Effector CD8-positive, alpha-beta T cell (primary cell): Measurements from ENCODE around the gene OPCML.

Experiments used
- DNase-seq: peaks from one replicate; lab custom pipeline; 2025; lab: John Stamatoyannopoulos, UW

Gene OPCML

DNA sequence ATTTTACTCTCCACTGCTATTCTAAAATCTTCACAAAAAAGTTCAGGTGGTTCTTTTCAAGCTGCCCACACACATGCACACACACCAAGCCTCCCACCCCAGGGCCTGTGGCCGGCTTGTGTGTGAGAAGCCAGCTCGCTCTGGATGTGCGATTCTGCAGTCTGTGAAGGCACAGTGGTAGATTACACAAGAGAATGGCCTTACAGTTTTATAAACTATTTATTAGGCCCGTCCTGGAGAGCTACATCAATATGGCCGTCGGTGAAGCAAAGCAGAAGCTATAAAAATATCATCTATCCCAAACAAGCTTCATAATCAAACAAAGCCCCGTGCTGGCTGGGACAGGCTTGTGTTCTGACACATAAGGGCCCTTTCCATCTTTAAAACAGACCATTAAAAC lies 240.5 kb downstream of the OPCML start:
- no peak for DNase-seq

- DNase-seq, result no peak
Observed at GRCh38 chr11:133285359-133285758, 246.9 kb downstream of the OPCML start.

DNA sequence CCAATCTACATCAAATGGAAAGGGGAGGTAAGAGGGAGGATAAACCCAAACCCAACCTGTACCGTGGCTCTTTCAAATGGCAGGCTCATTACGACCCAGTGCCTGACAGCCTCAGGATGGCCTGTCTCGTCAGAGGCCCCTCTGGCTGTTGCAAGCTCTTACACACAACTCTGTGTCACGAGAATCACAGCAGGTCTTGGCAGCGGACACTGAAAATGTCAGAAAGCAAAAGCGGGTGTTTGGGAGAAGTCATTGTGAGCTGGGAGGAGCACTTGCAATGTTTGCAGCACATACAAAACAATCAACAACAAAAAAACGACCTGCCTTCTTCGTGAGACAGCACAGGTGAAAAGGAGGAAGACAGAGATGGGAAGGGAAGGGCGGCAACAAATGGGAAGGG lies 248.1 kb downstream of the OPCML start:
- DNase-seq, result no peak

DNA sequence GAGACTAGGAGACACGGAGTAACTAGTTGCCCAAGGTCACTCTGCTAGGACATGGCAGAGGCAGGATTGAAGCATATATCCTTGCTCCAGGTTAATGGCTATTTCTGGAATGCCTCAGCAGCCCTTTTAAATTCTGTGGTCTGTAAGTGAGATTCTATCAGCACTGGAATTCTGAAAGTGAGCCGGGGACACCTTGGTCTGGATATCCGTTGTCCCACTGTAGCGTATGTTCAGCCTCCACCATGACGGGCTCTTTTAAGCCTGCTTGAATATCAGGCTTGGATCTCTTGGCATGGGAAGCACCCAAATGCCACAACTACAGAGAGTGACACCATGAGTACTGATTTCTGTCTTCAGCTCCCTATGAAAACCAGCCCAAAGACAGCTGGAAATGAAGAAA lies 254.4 kb downstream of the OPCML start:
- DNase-seq, result no peak

DNA sequence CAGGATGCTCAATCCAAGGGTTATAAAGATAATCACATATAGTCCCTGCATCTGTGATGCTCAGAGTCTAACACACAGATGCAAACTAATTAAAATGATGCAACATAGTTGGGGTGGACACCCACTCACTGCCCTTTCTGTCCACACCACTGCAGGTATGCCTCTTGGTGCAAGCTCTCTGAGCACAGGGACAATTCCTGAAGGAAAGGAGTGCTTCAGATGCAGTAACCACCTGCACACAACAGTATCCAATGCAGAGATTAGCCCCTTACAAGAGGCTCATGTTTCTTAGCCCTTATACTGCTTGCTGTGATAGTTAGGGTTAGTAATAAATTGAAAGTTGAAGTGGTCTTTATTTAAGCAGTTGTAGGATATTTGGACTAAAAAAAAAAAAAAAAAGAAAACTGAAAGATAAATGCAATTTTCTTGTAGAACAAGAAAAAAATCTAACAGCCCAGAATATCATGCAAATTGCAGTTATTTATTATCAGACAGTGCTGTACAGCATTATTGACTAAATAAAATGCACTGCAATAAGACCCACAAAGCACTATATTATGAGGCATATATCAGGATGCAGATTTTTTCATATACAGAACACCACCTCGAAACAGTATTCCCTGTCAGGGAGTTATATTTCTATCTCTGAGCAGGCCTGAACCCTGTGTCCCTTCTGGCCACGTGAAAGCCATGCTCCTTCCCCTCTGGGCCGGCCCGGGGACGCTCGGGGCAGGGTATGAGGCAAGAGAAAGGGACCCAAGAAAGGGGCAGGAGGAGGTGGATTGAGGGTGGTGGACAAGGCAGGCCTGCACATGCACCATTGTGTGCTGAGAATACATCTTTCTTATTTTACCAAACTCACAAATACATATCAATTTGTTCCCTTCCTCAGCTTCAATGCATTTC lies 260.2 kb downstream of the OPCML start:
- DNase-seq, result no peak

- no peak for DNase-seq
Observed at GRCh38 chr11:133271206-133271605, 261.1 kb downstream of the OPCML start.

DNA sequence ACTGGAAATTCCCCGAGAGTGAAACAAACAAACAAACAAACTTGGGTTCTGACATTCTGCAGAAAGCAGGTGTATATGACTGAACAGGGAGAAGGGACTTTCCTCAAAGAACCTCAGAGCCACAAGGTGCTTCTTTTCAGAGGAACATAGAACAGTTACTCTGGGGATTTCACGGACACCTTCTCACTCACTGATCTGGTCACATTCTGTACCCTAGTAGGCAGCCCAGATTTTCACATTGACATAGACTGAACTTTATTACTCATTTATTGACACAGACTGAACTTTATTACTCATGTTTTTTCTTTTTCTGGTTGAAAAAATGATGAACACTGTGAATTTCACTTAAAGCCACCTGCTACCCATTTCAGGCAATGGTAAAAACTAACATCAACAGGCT lies 263.0 kb downstream of the OPCML start:
- DNase-seq, result no peak

DNA sequence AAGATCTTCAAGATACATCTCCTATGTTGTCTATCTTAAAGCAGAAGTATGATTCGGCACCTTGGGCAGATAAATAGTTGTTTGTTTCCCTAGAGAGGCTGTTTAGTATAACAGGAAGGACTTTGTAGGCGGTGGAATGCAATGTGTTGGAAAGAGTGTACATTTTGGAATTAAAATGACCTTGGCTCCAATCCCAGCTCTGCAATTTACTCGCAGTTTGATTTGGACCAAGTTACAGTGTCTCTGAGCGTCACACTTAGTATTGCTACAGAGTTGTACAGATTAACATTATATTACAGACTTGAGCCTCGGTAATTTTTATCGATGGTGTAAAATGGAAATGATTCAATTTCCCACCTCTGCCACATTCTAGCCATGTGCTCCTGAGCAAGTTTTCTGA lies 265.3 kb downstream of the OPCML start:
- DNase-seq, result no peak

- DNase-seq, result no peak
Observed at GRCh38 chr11:133265530-133266035, 266.7 kb downstream of the OPCML start.

GRCh38 chr11:133263332-133263731 lies 269.0 kb downstream of the OPCML start:
- no peak for DNase-seq

- DNase-seq, result no peak
Observed at GRCh38 chr11:133258751-133259150, 273.6 kb downstream of the OPCML start.

- DNase-seq, result no peak
Observed at GRCh38 chr11:133254601-133255000, 277.7 kb downstream of the OPCML start.

GRCh38 chr11:133253570-133253969 lies 278.7 kb downstream of the OPCML start:
- no peak for DNase-seq

- no peak for DNase-seq
Observed at GRCh38 chr11:133251841-133252240, 280.5 kb downstream of the OPCML start.

DNA sequence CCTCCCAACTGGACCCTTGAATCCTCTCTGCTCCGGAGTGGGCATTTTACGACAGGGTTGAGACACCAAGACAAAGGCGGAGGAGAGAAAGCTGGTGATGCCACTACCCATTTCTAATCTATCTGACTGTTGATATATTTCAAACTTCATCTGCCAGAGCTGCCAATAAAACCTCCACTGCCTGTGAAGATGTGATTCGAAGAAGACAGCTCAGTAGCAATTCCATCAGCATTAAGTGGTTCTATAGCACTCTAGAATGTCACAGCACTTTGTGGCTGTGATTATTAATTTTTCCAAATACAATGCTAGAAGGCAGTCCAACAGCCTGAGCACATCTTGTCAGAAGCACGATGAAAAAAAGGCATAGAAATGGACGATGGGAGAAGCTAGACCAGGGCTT lies 282.8 kb downstream of the OPCML start:
- DNase-seq, result no peak

DNA sequence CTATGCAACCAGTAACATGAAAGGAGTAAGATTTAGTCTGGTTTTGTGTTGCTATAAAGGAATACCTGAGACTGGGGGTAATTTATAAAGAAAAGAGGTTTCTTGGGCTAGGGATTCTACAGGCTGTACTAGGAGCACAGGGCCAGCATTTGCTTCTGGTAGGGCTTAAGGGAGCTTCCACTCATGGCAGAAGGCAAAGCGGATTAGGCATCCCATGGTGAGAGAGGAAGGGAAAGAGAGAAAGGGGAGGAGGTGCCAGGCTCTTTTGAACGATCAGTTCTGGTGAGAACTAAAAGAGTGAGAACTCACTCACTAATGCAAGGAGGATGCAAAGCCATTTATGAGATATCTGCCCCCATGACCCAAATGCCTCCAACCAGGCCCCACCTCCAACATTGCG lies 283.2 kb downstream of the OPCML start:
- DNase-seq, result no peak

DNA sequence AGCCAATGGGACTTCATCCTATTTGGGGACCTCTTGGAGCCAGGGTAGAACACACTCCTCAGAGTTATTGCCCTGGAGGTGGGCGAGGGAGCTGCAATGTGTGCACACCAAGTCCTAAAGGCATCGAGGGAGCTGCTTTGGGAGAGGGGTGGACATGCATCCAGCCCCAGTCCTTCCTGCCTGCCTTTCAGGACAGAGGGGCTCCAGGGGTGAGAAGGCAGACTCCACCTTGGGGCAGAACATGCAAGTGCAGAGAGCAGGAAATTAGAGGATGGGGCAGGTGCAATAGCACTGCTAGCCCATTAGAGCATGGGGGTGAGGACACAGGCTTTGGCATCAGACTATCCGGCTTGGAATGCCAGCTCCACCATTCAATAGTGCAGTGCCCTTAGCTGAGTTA lies 288.5 kb downstream of the OPCML start:
- DNase-seq, result no peak

GRCh38 chr11:133240908-133241655 lies 291.2 kb downstream of the OPCML start:
- no peak for DNase-seq

GRCh38 chr11:133239575-133239974 lies 292.7 kb downstream of the OPCML start:
- no peak for DNase-seq

DNA sequence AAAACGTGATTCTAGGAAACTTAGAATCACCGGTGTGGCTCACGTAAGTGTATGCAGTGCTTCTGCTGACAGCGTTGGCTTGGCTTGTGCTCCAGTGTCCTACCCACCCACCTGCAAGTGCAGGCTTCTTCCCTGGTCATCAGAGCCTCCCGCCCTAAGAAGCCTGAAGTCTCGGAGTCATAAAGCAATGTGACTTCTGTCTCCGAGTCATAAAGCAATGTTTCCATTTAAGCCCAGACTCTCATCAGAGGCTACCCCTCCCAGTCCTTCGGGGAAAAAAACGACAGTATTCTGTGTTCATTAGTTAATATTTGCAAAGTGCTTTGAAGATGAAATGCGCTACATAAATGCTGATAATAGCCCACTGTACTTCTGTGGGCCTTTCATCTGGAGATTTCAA lies 293.8 kb downstream of the OPCML start:
- DNase-seq, result no peak

DNA sequence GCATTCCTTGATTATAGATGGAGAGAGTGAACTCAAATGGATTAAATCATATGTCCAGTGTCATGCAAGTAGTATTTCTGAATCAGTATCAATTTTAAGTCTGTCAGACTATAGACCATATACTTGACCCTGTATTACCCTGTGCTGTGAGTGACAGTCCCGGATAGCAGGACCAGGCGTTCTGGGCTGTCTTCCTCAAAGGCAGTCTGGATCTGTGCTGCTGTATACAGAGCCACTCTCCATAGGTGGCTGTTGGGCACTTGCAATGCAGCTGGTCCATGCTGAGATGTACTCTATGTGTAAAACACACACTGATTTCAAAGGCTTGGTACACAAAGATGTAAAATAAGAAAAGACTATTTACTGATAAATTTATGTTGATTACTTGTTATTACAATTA lies 294.3 kb downstream of the OPCML start:
- DNase-seq, result no peak

- no peak for DNase-seq
Observed at GRCh38 chr11:133235381-133235780, 296.9 kb downstream of the OPCML start.

DNA sequence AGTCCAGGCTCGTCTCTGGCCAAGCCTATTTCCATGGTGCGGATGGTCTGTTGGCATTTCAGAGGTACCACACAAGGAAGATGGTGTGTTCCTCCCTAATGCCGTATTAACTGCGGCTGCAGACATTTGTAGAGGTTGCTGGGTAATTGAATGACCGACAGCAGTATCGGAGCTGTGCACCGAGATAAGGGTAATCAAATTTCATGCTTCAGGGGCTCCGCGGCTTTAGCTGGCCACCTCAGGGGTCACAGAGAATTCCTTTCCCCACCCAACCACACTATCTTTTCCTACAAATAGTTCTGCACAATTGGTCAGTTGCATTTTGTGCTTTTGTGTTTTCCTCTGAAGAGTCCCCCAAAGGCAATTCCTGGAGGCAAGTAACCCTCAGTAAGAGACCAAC lies 297.4 kb downstream of the OPCML start:
- DNase-seq, result no peak
